Activated CD4-positive, alpha-beta T cell treated with anti-CD3 and anti-CD28 coated beads, Interleukin-2, amount 50 U/mL, for 48 hours (primary cell): ENCODE data around the gene AKR1A1.
A peak's percentile ranks its signal among the peaks of the same experiment; 100 is the strongest.
"Not testable (repeated sequence)": the region's sequence is repeated elsewhere in the genome, so short reads cannot be mapped to it uniquely, and the experiment has no call there.

ENCODE experiments used
- DNase-seq, 2 experiments: peaks; one replicate each; pipeline ENCODE4 v3.0.0-alpha.2; 2020

The AKR1A1 gene

DNA sequence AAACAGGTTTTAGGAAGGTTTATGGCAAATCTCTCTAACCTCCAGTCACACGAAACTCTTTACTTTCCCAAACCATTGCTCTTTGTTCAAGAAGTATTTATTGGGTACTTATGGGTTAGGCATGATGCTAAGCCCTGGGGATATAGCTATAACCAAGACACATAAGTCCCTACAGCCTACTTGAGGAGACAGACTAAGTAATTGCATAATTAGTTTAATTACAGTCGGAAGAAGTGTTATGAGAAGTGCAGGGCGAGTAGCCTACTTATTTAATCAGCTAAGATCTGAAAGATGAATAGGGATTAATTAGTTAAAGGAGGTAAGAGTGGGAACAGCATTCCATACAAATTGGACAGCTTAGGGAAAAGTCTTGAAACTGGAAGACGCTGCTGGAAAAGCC lies 20.0 kb downstream of the AKR1A1 start:
- DNase-seq, result no peak

DNA sequence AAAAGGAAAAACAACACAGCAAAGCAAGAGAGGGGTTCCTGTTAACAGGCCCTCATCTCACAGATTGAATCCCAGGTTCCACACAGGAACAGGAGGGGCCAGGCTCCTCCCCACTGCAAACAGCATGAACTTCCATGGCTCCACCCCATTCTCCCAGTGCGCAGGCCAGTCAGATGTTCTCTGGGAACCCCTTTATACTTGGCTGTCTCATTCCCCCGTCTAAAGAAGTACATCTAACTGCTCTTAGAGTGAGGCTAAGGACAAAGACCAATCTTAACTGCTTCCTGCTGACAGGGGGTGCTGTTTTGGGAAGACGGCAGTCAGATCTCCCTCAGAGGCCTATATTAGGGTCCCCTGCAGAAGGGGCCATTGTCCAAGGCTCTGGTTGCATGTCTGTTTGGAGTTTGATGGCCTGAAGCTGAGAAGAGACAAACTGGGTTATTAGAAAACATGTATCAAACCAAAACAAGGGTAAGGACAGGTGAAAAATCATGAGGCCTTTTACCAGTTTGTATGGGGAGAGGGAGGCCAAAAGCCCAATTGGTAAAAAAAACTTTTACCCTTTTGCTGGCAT lies 22.7 kb downstream of the AKR1A1 start:
- DNase-seq, result no peak

DNA sequence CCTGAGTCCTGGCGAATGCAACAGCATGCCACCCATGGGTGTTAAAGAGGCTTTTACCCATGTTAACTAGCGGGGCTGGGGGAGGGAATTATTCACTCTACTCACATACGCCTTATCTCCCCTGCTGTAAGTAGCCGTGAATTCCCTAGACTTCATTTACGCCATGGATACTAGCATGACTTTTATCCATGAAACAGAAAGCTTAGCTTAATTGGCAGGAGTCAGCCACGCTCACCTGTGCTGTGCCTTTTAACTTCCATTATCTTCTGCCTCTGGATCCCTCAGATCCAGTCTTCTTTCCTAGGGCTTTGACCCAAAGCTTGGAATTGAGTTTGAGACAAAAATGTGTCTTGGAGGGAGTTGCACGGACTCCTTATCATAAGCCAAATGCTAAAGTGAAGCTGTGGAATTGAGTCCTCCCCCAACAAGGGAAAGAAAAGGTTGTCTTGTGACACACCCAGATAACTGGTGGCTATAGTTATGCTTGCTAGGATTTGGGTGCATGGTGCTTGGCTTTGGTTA lies 23.5 kb downstream of the AKR1A1 start:
- DNase-seq, result no peak

DNA sequence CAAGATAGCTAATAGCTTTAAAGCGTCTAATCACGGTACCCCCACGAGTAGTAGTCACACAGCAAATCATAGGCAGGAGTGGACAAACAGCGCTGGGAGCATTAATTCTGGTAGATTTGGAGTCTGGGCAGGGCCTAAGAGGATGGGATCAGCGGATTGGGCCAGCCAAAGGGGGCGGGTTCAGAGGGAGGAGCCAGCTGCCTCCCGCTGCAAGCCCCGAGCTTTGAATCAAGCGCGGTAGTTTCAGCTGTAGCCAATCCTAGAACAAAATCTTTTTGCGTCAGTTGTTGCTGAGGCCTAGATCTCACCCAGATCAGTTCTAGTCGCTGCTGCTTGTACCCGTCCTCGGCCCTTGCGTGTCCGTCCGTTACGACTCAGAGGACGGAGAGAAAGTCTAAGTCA lies 32.6 kb downstream of the AKR1A1 start:
- DNase-seq, result peak; percentile 94 to 96

DNA sequence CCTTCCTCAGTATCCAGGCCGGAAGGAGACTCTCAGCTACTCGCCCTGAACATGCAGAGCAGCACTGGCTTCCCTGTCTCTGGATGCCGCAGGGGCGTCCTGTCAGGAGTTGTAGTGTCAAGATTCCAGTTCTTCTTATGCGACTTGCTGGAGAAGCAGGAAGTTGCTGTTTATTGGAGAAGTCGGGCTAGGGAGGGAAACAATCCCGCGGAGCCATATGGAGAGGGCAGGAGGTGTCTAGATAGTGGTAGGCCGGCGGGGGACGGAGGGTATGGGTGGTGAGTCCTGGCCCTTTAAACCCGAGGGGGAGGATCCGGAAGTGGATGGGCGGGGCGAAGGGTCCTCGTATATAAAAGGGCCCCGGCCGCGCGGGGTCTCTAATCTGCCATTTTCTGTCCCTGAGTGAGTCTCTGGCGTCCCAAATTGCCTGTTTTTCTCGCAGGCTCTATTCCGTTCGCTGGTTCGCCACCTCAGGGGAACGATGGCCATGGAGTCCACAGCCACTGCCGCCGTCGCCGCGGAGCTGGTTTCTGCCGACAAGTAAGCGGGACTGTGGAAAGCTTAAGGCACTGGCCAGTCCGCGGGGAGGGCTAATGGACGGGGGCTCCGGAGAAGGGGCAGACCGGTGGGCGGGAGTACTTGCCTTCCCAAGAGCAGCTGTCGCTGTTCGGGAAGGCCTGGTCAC lies 33.2 kb downstream of the AKR1A1 start, which contains the start of gene NASP:
TSS of gene NASP (plus strand) at position 376 of the 685 bp plus-strand sequence. CDS start at position 482, 106 bp downstream.
- DNase-seq, result peak; percentile 94 to 96

DNA sequence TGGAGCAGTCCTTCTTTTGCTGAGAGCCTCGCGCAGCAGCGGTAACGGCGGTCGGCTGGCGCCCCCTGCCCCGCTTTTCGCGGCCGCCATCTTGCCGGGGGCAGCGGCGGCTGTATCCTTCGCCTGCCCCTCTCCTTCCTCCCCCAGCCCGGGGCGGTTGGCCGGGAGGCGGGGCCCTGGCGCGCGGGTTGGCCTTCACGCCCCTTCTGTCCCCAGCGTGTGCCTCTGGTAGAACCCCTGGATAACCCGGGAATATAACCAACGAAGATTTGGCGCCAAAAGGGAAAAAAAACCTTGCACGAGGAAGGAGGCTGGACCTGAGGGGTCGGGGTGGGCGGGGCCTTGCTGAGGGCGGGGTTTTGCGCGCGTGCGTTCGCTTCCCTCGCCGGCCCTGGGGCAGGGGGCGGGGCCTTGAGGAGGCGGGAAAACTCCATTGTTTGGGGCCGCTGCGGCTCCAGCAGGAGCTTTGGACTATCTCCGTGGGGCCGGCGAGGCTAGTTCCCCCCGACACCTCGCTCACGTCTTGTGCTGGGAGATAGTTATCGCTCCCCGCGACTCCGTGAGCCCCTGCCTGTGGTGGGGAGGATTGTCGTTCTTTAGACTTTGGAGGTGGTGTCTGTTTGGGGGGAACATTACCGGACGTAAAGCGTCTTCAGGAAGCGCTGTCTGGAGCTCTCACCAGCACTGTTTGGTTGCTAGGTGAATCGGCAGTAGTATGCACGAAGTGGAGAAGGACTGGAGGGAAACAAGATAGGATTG lies 33.9 kb downstream of the AKR1A1 start:
- DNase-seq, result peak; percentile 91

DNA sequence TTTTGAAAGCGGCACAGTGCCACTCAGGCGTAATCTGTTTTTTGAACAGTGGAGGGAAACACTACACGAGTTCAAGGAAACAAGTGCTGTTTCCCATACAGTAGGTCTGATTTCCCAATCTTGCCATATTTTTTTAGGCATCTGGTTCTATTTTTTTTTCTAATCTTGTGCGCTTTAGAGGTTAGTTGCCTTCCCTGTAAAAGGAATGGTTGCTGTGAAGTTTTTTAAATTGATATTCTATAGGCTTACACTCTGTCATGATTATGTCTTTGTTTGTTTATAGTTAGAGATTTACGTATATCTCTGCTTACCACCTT lies 34.4 kb downstream of the AKR1A1 start:
- DNase-seq, result no peak

DNA sequence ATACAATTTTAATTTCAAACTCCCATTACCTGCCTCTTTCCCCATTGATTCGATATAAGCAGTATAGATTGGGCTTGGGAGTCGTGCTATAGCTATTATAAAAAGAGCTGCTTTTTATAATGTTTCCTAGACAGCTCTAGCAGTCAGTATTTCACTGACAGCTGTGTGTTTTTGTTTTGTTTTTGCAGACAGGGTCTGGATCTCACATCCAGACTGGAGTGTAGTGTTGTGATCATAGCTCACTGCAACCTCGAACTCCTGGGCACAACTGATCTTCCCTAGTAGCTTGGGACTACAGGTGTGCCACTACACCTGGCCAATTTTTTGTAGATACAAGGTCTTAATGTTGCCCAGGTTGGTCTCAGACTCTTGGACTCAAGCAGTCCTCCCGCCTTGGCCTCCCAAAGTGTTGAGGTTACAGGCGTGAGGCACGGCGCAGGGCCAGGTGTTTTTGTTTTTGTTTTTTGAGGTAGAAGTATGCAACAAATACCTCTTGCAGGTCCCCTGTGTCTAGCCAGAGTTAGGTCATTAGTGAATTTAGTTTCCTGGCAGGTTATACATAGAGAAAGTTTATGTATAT lies 35.0 kb downstream of the AKR1A1 start:
- DNase-seq, result no peak

DNA sequence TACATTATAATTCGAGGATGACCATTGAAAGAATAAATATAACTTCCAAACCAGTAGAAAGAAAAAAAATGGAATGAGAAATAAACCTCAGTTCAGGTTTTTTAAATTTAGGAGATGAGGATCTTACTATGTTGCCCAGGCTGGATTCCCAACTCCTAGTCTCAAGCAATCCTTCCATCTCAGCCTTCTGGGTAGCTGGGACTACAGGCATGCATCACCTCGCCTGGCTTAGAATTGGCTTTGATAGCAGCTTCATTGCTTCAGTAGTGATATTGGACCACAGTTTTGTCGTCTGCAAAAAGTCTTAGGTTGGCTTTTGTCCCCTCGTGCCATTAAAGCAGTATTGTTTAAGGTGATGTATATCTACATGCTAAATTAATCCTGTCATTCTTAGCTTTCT lies 36.1 kb downstream of the AKR1A1 start:
- no peak for DNase-seq

DNA sequence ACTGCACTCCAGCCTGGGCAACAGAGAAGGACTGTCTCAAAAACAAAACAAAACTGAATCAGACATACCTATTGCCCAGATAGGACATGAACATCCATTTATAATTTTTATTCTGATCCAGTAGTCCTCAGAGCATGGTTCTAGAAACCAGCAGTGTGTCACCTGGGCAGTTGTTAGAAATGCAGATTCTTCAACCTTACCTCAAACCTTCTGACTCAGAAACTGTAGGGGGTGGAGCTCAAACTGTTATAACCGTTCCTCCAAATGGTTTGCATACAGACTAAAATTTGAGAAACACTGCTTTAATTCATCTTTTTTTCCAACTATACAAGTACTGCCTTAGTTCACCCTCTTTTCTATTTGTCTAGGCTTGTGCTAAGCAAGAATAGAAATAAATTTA lies 39.2 kb downstream of the AKR1A1 start:
- no peak for DNase-seq

DNA sequence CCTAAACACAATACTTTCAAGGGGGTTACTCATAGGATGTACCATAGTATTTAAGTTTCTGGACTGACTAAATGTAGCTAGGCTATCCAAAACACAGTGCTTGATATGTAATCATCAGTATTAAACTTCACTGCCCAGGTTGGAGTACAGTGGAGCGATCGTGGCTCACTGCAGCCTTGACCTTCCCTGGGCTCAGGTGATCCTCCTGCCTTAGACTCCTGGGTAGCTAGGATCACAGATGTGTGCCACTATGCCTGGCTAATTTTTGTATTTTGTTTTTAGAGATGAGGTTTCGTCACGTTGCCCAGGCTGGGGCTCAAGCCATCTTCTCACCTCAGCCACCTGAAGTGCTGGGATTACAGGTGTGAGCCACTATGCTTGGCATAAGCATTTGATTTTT lies 43.8 kb downstream of the AKR1A1 start:
- no peak for DNase-seq

DNA sequence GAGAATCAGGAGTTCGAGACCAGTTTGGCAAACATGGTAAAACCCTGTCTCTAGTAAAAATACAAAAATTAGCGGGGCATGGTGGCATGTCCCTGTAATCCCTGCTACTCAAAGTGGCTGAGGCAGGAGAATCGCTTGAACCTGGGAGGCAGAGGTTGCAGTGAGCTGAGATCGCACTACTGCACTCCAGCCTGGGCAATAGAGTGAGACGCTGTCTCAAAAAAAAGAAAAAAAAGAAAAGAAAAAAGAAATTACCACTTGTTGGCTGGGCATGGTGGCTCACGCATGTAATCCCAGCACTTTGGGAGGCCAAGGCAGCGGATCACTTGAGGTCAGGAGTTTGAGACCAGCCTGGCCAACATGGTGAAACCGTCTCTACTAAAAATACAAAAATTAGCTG lies 46.1 kb downstream of the AKR1A1 start:
- DNase-seq, result not testable (repeated sequence)

DNA sequence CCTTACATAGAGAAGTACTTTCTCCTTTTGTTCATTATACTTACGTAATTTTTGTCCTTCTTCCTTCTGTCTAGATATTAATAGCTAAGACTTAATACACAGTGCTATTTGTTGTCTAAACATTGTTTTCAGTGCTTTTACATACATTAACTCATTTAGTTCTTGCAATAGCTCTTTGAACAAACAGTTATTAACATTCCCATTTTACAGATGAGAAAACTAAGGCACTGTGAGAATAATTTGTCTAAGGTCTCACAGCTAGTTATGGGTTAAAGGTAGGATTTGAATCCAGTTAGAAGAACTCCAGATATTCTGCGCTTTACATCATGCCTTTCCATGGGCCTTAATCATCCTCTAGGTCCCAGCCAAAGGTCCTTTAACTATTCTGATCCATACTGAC lies 53.6 kb downstream of the AKR1A1 start:
- no peak for DNase-seq

DNA sequence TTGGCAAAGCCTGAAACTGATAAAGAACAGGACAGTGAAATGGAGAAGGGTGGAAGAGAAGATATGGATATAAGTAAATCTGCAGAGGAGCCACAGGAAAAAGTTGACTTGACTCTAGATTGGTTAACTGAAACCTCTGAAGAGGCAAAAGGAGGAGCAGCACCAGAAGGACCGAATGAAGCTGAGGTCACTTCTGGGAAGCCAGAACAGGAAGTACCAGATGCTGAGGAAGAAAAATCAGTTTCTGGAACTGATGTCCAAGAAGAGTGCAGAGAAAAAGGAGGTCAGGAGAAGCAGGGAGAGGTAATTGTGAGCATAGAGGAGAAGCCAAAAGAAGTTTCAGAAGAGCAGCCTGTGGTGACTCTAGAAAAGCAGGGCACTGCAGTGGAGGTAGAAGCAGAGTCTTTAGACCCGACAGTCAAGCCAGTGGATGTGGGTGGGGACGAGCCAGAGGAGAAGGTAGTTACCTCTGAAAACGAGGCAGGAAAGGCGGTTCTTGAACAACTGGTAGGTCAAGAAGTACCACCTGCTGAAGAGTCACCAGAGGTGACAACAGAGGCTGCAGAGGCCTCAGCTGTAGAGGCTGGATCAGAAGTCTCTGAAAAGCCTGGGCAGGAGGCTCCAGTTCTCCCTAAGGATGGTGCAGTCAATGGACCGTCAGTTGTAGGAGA lies 56.9 kb downstream of the AKR1A1 start:
- no peak for DNase-seq

DNA sequence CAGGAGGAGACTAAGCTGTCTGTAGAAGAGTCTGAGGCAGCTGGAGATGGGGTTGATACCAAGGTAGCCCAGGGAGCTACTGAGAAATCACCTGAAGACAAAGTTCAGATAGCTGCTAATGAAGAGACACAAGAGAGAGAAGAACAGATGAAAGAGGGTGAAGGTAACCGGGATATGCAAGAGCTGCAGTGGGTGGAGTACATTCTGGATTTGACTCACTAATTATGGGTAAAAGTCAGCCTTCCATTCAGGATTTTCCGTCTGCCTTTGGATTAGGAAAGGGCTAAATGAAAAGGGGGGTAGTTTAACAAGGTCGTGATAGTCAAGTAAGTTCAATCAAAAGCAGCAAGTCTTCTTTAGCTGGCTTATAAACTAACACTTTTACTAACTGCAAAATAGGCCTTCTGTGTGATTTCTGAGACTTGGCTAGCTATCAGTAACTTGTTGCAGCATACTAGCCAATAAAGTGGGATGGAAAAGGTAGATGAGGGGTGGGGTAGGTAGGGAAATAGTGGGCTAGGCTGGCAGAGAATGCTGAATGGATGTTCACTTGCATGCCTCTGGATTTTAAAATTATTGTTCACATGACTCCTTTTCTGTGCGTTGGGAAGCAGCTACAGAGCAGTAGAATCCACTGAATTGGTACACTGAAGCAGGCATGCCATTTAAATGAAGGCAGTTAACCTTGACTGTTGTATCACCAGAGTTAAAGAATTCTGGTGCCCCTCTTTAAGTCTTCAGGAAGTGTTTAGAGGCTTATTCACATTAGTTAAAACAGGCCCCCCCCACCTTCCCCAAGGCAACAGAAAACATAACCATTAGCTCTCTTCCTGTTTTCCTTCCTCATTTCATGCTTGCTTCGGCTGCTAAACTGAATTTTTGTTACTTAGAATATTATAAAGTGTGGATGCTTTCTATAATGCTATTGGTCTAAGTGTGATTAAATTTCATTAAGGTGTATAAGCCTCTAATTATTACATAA lies 57.8 kb downstream of the AKR1A1 start:
- no peak for DNase-seq

DNA sequence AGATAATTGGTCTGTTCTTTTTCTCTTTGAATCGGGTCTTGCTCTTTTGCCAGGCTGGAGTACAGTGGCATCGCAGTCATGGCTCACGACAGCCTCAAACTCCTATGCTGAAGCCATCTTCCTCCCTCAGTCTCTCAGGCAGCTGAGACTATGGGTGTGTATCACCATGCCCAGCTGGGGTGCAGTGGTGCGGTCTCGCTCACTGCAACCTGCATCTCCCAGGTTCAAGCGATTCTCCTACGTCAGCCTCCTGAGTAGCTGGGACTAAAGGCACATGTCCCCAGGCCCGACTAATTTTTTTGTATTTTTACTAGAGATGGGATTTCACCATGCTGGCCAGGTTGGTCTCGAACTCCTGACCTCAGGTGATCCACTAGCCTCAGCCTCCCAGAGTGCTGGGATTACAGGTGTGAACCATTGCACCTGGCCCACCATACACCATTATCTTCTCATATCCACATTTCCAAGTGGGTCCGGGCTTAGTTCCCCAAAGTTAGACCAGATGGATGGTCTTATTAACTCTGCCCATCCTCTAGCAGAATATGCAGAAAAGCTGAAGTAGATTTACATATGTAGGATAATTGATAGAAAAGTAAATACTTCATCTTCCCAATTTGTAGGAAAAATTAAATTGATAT lies 60.1 kb downstream of the AKR1A1 start:
- DNase-seq, result no peak

DNA sequence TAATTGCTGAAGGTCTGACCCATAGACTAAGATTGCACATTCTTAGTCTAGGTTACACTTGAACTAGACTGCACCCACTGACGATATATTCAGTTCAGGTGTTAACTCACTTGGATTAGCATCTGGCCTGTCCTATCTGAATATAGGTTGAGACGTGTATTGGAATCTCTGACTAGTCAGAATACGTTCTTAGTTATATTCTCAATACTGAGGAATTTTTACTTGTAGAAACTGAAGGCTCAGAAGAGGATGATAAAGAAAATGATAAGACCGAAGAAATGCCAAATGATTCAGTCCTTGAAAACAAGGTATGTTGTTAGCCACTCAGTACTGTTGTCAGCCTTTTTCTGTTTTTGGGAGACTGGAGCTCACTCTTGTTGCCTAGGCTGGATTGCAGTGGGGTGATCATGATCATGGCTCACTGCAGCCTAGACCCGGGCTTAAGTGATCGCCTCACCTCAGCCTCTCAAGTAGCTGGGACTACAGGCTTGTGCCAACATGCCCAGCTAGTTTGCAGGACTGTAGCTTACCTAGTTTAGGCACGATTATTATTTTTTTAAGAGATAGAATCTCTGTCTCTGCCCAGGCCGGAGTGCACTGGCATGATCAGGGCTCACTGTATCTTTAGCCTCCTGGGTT lies 62.4 kb downstream of the AKR1A1 start:
- DNase-seq, result no peak

DNA sequence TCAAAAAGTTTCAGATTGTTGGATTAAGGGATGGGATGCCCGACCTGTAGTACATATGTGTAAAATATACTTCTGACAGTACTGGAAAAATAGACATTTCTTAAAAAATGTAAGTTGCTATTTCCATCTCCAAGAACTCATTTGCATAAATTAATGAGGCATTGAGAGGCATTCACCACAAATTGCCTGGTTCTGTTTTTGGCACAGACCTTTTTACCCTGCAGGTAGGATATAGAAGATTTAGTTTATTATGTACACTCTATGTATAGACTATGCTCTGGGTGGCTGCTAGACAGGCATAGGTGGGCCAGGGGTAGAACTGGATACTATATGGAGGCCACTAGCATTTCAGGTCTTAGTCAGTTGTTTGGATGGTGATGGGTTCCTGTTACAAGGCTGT lies 65.3 kb downstream of the AKR1A1 start:
- no peak for DNase-seq

DNA sequence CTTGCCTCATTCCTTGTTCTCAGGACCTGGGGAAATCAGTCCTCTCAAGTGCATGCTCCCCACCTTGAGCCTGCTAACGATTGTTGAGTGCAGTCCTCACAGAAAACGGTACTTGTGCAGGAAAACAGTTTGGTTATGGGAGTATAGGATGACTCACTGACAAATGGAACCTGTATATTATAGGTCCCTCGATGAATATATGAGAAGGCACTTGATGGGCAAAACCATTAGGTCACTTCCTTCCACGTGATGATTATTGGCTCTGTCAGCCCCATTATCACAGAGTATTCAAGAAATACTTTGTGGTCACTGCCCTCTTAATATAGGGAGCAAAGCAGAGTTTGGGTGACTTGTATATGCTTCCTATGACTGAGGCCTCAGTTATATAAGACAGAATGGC lies 67.0 kb downstream of the AKR1A1 start:
- no peak for DNase-seq

DNA sequence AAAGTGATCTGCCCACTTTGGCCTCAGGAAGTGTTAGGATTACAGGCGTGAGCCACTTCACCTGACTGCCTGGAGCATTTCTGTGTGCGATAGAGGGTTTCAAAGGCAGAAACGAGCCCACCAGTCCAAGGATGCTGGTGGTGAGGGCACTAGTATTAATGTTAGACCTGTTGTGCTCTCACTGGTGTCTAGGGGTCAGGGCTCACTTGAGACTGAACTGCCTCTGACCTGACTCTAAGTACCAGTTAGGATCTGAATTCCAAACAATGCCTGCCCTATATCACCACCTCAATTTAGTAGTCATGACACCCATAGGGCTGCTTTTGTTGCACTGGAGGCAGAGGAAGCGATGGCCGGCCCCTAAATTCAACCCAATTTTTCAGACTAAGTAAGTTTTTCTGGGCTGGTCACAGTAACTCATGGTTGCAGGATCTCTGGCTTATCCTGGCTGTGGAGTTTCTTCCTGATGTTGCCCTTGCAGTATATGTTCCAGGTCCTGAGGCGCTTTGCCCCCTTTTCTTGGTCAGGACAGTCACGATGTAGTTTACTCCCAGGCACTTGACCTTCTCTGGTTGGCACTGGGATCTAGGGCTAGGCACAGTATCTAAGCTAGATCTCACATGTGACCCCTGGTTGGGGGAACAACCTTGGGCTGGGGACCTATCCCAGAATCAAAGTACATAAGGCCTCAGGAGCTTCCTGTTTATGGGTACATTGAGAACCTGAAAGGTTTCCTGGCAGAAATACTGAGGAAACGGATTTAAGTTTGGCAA lies 68.7 kb downstream of the AKR1A1 start:
- DNase-seq, result no peak
